BLaER1 (cell line): ENCODE results near the gene PLD1.
A peak's percentile ranks its signal among the peaks of the same experiment; 100 is the strongest.

Experiments used
- H3K27ac ChIP-seq: shearing (Covaris generic); formaldehyde crosslinking; 2 replicates; pipeline ENCODE4 v1.8.1; 2022
- H3K27me3 ChIP-seq: shearing (Covaris generic); formaldehyde crosslinking; 2 replicates; pipeline ENCODE4 v1.8.1; 2022
- H3K36me3 ChIP-seq: shearing (Covaris generic); formaldehyde crosslinking; 2 replicates; pipeline ENCODE4 v1.8.1; 2022
- H3K4me1 ChIP-seq: shearing (Covaris generic); formaldehyde crosslinking; 2 replicates; pipeline ENCODE4 v1.8.1; 2022
- H3K4me2 ChIP-seq: shearing (Covaris generic); formaldehyde crosslinking; 2 replicates; pipeline ENCODE4 v1.8.1; 2022
- H3K4me3 ChIP-seq: shearing (Covaris generic); formaldehyde crosslinking; 2 replicates; pipeline ENCODE4 v1.8.1; 2022
- H3K9ac ChIP-seq: shearing (Covaris generic); formaldehyde crosslinking; 2 replicates; pipeline ENCODE4 v1.8.1; 2022
- H3K9me3 ChIP-seq: shearing (Covaris generic); formaldehyde crosslinking; 2 replicates; pipeline ENCODE4 v1.8.1; 2022
- H4K20me1 ChIP-seq: shearing (Covaris generic); formaldehyde crosslinking; 2 replicates; pipeline ENCODE4 v1.8.1; 2022
- Cebpa-rat ChIP-seq: shearing (Covaris generic); IDR thresholded peaks from 2 replicates; pipeline ENCODE4 v1.8.1; 2022

Gene PLD1

DNA sequence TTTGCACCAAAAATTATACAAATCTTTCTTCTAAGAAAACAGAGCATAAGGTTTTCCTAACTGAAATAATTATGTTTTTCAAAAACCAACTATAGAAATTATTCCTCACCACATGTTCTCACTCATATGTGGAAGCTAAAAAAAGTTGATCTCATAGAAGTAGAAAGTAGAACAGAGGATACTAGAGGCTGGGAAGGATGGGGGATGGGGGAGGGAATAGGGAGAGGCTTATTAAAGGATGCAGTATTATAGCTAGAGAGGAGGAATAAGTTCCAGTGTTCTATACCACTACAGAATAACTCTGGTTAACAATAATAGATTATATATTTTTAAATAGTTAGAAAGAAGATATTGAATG is 20.2 kb upstream of the PLD1 start:
- H3K4me2 ChIP-seq = peak overlapping the region; percentile 53
- H3K4me1 ChIP-seq = peaks cover 33% of the 10 kb centered on the region
- H3K9ac ChIP-seq = no peak overlapping the region
- no peak overlapping the region for H3K27ac ChIP-seq
- no peaks in the 10 kb centered on the region for H4K20me1 ChIP-seq
- H3K27me3 ChIP-seq = no peaks in the 10 kb centered on the region
- TF ChIP-seq Cebpa-rat = no peak
- no peak overlapping the region for H3K4me3 ChIP-seq
- H3K36me3 ChIP-seq = no peaks in the 10 kb centered on the region
- no peaks in the 10 kb centered on the region for H3K9me3 ChIP-seq

DNA sequence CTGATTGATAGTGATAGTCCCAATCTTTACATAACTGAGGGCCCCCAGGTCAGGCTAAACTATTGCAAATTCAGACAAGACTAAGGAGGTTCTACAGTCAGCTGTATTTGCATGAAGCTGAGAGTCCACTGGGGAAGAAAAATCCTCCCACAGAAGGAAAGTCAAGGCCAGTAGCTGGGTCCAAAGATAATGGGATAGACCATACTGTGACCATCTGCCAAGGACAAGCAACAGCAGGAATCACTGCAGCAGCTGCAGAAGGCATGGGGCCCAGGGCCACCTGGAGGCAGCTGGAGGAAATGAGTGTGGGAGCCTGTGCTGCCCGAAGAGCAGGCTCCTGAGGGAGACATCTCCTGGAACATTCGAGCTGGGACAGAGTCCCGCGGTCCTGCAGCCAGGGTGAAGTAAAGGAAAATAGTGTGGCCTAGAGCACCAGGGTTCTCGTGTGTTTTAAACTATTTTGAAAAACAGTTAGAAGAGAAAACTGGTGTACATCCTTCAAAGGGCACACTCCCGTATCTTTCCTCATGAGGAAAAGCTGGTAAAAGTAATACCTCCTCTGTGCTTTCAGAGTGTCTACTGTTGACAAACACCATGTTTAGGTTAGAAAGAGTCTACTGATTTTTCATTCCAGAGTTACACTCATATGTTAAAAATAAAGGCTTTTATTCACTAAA is 19.7 kb upstream of the PLD1 start:
- H3K4me3 ChIP-seq = no peak overlapping the region
- H3K27me3 ChIP-seq = no peaks in the 10 kb centered on the region
- no peaks in the 10 kb centered on the region for H3K9me3 ChIP-seq
- TF ChIP-seq Cebpa-rat = no peak
- H3K36me3 ChIP-seq = no peaks in the 10 kb centered on the region
- H4K20me1 ChIP-seq = no peaks in the 10 kb centered on the region
- peaks cover 28% of the 10 kb centered on the region for H3K4me1 ChIP-seq
- peak overlapping the region; percentile 53 for H3K4me2 ChIP-seq
- no peak overlapping the region for H3K9ac ChIP-seq
- H3K27ac ChIP-seq = no peak overlapping the region

DNA sequence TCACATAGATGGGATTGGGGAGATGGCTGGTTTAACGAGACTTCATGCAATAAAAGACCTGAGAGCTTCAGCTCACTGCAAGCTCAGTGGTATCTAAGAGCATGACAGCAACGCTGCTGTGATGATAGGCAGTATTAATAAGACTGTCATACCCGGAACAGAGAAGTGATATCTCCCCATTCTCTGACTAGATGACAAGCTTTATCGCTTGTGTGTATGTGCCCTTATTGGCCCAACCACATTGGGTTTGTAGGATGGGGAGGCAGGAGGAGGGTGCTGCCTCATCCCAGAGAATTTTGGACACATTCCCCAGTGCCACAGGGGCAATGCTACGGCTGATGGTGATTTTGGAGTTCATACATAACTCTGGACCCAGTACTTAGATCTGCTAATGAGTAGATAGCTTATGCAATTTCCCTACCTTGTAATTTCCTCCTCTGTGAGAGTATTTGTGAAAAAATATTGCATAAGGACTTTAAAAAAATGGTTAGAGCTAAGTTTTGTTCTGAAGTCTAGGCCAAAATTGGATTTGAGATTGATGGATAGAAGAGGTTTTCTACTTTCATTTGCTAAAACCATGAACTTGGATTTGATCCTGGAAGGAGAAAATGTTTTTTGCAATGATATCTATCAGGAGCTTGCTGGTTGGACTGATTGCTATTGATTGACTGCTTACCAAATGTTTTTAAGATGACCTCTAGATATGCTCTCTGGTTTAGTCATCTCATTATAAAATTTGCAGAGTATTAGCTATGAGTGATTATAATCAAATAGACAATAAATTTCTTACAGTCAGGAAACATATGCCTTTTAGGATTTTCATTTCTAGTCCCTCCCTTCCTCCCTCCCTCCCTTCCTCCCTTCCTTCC is 18.9 kb upstream of the PLD1 start:
- Histone ChIP-seq H3K27me3 (no peaks in the 10 kb centered on the region), H3K9me3 (no peaks in the 10 kb centered on the region), H3K4me2 (no peak overlapping the region; the same call in 1 of the 2 replicates), H3K9ac (no peak overlapping the region), H3K36me3 (no peaks in the 10 kb centered on the region), H3K4me1 (peaks cover 19% of the 10 kb centered on the region), H3K27ac (no peak overlapping the region), H3K4me3 (no peak overlapping the region), H4K20me1 (no peaks in the 10 kb centered on the region)
- TF ChIP-seq Cebpa-rat = no peak

DNA sequence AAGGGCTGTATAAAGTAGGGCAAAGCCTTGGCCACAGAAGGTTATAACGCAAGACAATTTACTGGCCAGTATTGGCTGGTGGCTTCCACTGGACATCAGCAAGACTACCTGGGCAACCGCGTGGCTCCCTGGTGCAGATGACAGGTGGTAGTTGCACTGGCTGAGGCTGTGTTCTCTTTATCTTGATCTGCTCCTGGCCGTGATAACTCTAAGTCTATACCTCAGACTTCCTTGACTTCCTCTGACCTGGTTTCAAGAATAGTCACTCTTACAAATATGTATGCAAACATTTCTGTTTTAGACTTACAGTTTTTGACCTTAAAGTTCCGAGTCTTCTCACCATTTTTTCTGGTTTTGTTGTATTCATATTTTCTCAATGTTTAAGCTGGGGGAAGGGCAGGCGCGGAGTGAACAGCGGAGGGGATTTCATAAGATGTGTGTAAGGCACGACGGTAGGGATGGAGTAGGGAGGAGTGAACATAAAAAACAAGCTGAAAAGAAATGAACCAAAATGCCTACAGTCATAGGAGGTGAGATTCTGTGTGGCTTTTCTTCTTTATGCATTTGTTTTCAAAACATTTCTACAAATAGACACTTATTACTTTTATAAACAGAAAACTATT is 17.7 kb upstream of the PLD1 start:
- peaks cover 14% of the 10 kb centered on the region for H3K4me1 ChIP-seq
- H3K4me3 ChIP-seq = no peak overlapping the region
- no peaks in the 10 kb centered on the region for H4K20me1 ChIP-seq
- no peak overlapping the region for H3K27ac ChIP-seq
- H3K27me3 ChIP-seq = no peaks in the 10 kb centered on the region
- peak overlapping the region; percentile 23; the same call in 1 of the 2 replicates for H3K4me2 ChIP-seq
- no peak for TF ChIP-seq Cebpa-rat
- no peaks in the 10 kb centered on the region for H3K9me3 ChIP-seq
- no peak overlapping the region for H3K9ac ChIP-seq
- no peaks in the 10 kb centered on the region for H3K36me3 ChIP-seq

DNA sequence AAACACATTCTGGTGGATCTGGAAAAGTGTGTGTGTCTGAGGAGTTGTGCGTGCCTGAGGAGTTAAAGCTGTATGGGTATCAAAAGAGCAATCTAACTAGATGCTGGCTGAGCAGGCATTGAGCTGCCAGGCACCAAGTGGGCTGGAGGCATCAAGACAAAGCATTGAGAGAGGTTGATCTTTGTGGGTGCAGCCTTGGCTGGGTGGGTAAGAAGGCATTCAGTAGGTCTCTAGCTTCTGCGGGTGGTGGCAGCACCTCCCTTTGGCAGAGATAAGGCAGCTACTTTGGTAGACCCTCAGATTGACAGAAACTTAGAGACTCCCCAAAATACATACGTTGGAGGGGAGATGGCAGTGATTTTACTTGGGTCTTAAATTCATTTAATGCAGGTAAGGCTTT is 17.1 kb upstream of the PLD1 start:
- H3K9ac ChIP-seq = no peak overlapping the region
- no peak for TF ChIP-seq Cebpa-rat
- no peaks in the 10 kb centered on the region for H3K9me3 ChIP-seq
- no peaks in the 10 kb centered on the region for H4K20me1 ChIP-seq
- no peaks in the 10 kb centered on the region for H3K36me3 ChIP-seq
- no peak overlapping the region for H3K27ac ChIP-seq
- H3K27me3 ChIP-seq = no peaks in the 10 kb centered on the region
- H3K4me2 ChIP-seq = no peak overlapping the region; the same call in 1 of the 2 replicates
- H3K4me1 ChIP-seq = peaks cover 14% of the 10 kb centered on the region
- no peak overlapping the region for H3K4me3 ChIP-seq

DNA sequence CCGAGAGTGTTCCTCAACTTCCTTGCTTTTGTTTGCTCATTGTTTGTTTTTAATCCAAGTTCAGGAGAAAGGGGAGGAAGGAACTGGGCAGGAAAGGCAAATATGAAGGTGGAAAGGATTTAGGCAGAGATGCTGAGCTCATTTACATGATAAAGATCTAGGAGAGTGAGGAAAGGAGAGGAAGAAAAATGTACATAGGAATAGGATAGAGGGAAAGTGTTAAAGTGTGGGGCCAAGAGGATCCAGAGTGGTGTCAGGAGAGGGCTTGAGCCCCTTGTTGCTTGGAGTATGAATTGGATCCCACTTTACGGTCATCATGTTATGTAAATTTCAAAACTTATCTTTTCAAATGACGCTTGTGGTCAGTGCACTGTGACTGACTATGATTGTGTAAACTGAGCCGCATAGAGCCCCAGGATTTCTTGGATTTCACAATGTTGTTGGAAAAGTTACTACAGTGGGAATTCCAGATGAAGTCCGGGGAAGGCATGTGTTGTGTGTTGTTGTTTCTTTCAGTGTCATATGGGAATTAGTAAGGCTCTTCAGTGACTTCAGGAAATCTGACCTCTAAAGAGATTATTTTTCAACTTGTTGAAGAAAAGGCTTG is 15.0 kb upstream of the PLD1 start:
- Histone ChIP-seq H3K9me3 (no peaks in the 10 kb centered on the region), H3K36me3 (no peaks in the 10 kb centered on the region), H3K27me3 (no peaks in the 10 kb centered on the region), H3K9ac (no peak overlapping the region), H3K4me3 (no peak overlapping the region), H3K27ac (no peak overlapping the region), H4K20me1 (no peaks in the 10 kb centered on the region), H3K4me2 (no peak overlapping the region), H3K4me1 (peaks cover 14% of the 10 kb centered on the region)
- no peak for TF ChIP-seq Cebpa-rat

DNA sequence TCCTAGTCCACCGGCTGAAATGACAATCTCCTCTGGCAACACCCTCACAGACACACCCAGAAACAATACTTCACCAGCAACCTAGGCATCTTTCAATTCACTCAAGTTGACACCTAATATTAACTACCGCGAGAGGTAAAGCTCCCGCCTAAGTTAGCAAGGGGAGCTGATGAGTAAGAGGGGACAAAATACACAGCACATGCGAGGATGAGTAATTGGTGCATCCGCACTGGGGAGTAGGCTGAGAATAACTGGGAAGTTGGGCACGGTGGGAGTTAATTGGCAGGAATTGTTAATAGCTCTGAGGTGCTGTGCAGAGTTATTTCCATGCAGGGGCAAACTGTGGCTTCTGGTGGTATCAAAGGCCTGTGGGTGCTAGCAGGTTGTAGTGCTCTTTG is 14.5 kb upstream of the PLD1 start:
- H3K4me2 ChIP-seq = no peak overlapping the region

DNA sequence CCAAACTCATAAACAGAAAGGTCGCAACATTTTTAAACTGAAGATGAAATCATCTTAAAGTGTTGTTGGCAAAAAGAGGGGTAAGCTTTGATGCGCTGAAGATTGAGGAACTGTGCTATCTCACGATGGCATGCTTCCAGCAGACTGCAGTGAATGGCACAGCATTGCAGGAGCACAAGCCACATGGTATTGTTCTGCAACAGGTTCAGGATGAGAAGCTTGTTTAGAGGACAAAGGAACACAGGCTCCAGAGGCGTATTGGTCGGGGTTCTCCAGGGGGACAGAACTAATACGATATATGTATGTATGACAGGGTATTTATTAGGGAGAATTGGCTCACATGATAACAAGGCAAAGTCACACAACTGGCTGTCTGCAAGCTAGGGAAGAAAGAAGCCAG is 13.8 kb upstream of the PLD1 start:
- no peaks in the 10 kb centered on the region for H3K9me3 ChIP-seq
- no peak overlapping the region for H3K4me3 ChIP-seq
- peaks cover 5% of the 10 kb centered on the region for H3K4me1 ChIP-seq
- no peak for TF ChIP-seq Cebpa-rat
- no peaks in the 10 kb centered on the region for H3K27me3 ChIP-seq
- H3K9ac ChIP-seq = no peak overlapping the region
- H3K36me3 ChIP-seq = no peaks in the 10 kb centered on the region
- H3K4me2 ChIP-seq = no peak overlapping the region
- no peak overlapping the region for H3K27ac ChIP-seq
- H4K20me1 ChIP-seq = no peaks in the 10 kb centered on the region

More for the DNA sequence above, 14.5 kb upstream of the PLD1 start:
- Histone ChIP-seq H3K27ac (no peak overlapping the region), H3K9me3 (no peaks in the 10 kb centered on the region), H3K4me1 (peaks cover 9% of the 10 kb centered on the region), H4K20me1 (no peaks in the 10 kb centered on the region), H3K4me3 (no peak overlapping the region), H3K36me3 (no peaks in the 10 kb centered on the region), H3K9ac (no peak overlapping the region), H3K27me3 (no peaks in the 10 kb centered on the region)
- TF ChIP-seq Cebpa-rat = no peak

DNA sequence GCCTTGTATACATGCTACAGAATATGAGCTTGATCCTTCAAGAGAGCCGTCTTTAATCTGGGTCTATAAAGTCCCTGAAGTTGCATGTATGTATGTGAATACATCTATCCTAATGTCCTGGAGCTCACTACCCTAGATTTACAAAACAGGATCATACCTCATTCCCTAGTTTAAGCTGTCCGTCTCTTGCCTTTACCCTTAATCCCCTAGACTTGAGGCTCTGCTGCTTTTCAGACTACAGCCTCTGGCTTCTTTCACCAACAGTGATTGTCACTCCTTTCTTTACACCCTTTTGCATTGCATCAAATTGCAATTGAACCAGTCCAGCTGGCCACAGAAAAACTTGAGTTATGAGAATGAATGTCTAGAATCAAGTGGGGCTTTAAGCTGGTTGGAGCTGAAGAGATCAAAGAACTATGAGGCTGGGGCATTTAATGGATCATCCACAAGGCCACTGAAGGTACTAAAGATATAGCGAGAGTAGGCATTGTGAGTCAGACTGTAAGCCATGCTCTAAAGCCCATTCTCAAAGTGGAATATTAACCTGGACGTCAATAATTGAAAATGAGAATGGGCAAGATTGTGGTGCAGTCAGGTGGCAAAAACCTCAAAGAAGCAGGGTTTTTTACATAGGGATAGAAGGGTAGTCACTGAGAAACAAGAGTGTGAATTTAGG is 12.3 kb upstream of the PLD1 start:
- H3K9me3 ChIP-seq = 0 out of 2 replicates have a peak, but pooled peaks cover 3% of the 10 kb centered on the region
- TF ChIP-seq Cebpa-rat = no peak
- no peaks in the 10 kb centered on the region for H3K36me3 ChIP-seq
- no peaks in the 10 kb centered on the region for H3K4me1 ChIP-seq
- H3K27ac ChIP-seq = no peak overlapping the region
- H3K4me3 ChIP-seq = no peak overlapping the region
- no peaks in the 10 kb centered on the region for H4K20me1 ChIP-seq
- no peak overlapping the region for H3K9ac ChIP-seq
- no peak overlapping the region for H3K4me2 ChIP-seq
- H3K27me3 ChIP-seq = no peaks in the 10 kb centered on the region
